ENCODE measurements around the gene OR4C15. TPM values are rescaled to one million over a fixed set of nuclear protein-coding genes. Genes with fewer than 3 reads are reported as not detected.

The OR4C15 gene
- polyA plus RNA-seq (2011; rRNA removed) = not detected in 2 replicates
- polyA minus RNA-seq (2011; rRNA and poly(A)+ RNA removed) = not detected in 2 replicates

- ChIA-PET CTCF (no interaction called here), POLR2A (no interaction called here)
- H3K4me3 ChIP-seq (ENCODE audit: low read depth, low read length) = no peak within 1 kb of the TSS
- no peak within 1 kb of the TSS for H3K27ac ChIP-seq (ENCODE audit: low read depth, low read length)
- peaks cover 9% of the 10 kb centered on the region; the same call in 1 of the 2 replicates for H3K9me3 ChIP-seq (ENCODE audit: control insufficient read depth, insufficient read depth, low read length)
- no peaks in the 10 kb centered on the region for H3K27me3 ChIP-seq (ENCODE audit: control insufficient read depth, insufficient read depth, low read length)
- TF ChIP-seq CTCF (IDR thresholded peaks at IDR 0.05; ENCODE audit: low read depth, low read length) = no peak
- no peak for DNase-seq (ENCODE audit: low read depth, low spot score)
Measured at GRCh38 chr11:55554169-55554568, at the start of gene OR4C15. TSS of gene OR4C15 (plus strand) at chr11:55554469. CDS start at chr11:55554469, 0 bp downstream.

DNA sequence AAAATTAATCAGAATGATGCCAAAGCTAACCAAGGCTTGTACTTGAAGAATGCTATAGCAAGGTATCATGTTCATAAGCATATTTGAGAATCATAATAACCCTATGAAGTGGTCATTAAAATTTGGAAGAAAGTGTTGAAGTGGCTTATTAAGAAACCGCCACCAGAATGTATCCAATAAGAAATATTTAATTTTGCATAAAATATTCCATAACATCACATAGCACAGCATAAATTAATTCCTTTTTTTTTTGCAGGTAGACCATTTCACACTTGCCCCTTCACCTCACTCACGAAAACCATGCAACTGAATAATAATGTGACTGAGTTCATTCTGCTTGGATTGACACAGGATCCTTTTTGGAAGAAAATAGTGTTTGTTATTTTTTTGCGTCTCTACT, 17.6 kb downstream of the OR4C15 start, which contains the start of gene OR4C16:
OR4C16 (plus strand) TSS at position 301 of the 400 bp plus-strand sequence; CDS start at position 301, 0 bp downstream.
- ChIA-PET CTCF (no interaction called here), POLR2A (no interaction called here)
- H3K27ac ChIP-seq (ENCODE audit: low read depth, low read length) = no peak within 1 kb of the TSS
- DNase-seq (ENCODE audit: low read depth, low spot score) = no peak
- no peak within 1 kb of the TSS for H3K4me3 ChIP-seq (ENCODE audit: low read depth, low read length)
- no peak for TF ChIP-seq CTCF (IDR thresholded peaks at IDR 0.05; ENCODE audit: low read depth, low read length)
- H3K9me3 ChIP-seq (ENCODE audit: control insufficient read depth, insufficient read depth, low read length) = peaks cover 5% of the 10 kb centered on the region; the same call in 1 of the 2 replicates
- H3K27me3 ChIP-seq (ENCODE audit: control insufficient read depth, insufficient read depth, low read length) = no peaks in the 10 kb centered on the region

GRCh38 chr11:55572548-55572947, 18.3 kb downstream of the OR4C15 start:
- POLR2A ChIA-PET = no interaction called here
- no peak for TF ChIP-seq CTCF (IDR thresholded peaks at IDR 0.05; ENCODE audit: low read depth, low read length)
- CTCF ChIA-PET = no interaction called here

More at GRCh38 chr11:55572548-55572947, 18.3 kb downstream of the OR4C15 start:
- H3K4me3 ChIP-seq (ENCODE audit: low read depth, low read length) = no peak overlapping the region
- H3K27me3 ChIP-seq (ENCODE audit: control insufficient read depth, insufficient read depth, low read length) = no peaks in the 10 kb centered on the region
- no peak overlapping the region for H3K27ac ChIP-seq (ENCODE audit: low read depth, low read length)
- peaks cover 10% of the 10 kb centered on the region; the same call in 1 of the 2 replicates for H3K9me3 ChIP-seq (ENCODE audit: control insufficient read depth, insufficient read depth, low read length)
- no peak for DNase-seq (ENCODE audit: low read depth, low spot score)

Other genes starting within 250 kb of the OR4C15 start
- gene OR4A16, start 211.3 kb upstream of the OR4C15 start, polyA plus RNA-seq (2011; rRNA removed) = not detected in 2 replicates
- gene OR4A15, start 186.5 kb upstream of the OR4C15 start, polyA plus RNA-seq (2011; rRNA removed) = not detected in 2 replicates
- not detected in 2 replicates for gene OR4C16, start 17.7 kb downstream of the OR4C15 start, polyA plus RNA-seq (2011; rRNA removed)
- not detected in 2 replicates for gene OR4C11, start 53.2 kb downstream of the OR4C15 start, polyA plus RNA-seq (2011; rRNA removed)
- not detected in 2 replicates for gene OR4P4, start 80.6 kb downstream of the OR4C15 start, polyA plus RNA-seq (2011; rRNA removed)
- gene OR4S2, start 93.9 kb downstream of the OR4C15 start, polyA plus RNA-seq (2011; rRNA removed) = not detected in 2 replicates
- gene OR4C6, start 107.7 kb downstream of the OR4C15 start, polyA plus RNA-seq (2011; rRNA removed) = not detected in 2 replicates
- not detected in 2 replicates for gene OR5D13, start 219.0 kb downstream of the OR4C15 start, polyA plus RNA-seq (2011; rRNA removed)
- gene OR5D14, start 241.1 kb downstream of the OR4C15 start, polyA plus RNA-seq (2011; rRNA removed) = not detected in 2 replicates